ENCODE measurements around the gene RPL28.

DNA sequence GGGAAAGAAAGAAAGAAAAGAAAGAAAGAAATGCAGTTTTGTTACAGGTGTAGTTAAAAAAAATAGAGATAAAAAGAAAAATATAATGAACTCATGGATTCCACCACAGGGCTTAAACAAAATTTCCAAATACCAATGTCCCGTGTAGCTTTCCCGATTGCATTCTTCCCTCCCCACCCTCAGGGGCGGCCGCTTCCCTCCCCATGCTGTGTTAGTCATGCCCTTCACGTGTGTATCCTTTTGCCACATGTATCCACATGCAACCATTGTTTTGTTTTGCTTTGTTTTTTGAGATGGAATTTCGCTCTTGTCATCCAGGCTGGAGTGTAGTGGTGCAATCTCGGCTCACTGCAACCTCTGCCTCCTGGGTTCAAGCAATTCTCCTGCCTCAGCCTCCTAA lies 49.6 kb upstream of the RPL28 start:
- TF ChIP-seq GATA2 (IDR thresholded peaks at IDR 0.05; ENCODE audit: low read depth, low read length), result no peak
- no peak for TF ChIP-seq GATA3 (IDR thresholded peaks at IDR 0.05; ENCODE audit: low read depth, low read length)
